CD14-positive monocyte (primary cell): ENCODE results near the gene MARCHF7. TPM values are rescaled to one million over a fixed set of nuclear protein-coding genes. Genes with fewer than 3 reads are reported as not detected.
"Not testable (repeated sequence)": the region's sequence is repeated elsewhere in the genome, so short reads cannot be mapped to it uniquely, and the experiment has no call there.

Experiments
- DNase-seq, 3 donors: peaks; one replicate each; pipeline ENCODE4 v3.0.0-alpha.2; 2011 to 2022
- H2AFZ ChIP-seq: 2 replicates; pipeline ENCODE4 v1.6.0; 2012; ENCODE audit warnings: mild to moderate bottlenecking, low read depth, low read length, inconsistent platforms; ENCODE audit not compliant: insufficient read depth, poor library complexity, severe bottlenecking
- H3K27ac ChIP-seq, 2 donors: 1 replicate in 1 of 2; 2 replicates in 1 of 2; pipeline ENCODE4 v1.5.1; 2012 to 2013; ENCODE audit warnings: low read length in 2 of 2, control low read depth in 1 of 2, inconsistent platforms in 1 of 2, low read depth in 1 of 2, mild to moderate bottlenecking in 1 of 2
- H3K27me3 ChIP-seq, 2 donors: one replicate each; pipeline versions ENCODE4 v1.6.0 to v1.6.1; 2011 to 2013; ENCODE audit warnings: low read length in 2 of 2; ENCODE audit not compliant: control insufficient read depth in 2 of 2, insufficient read depth in 2 of 2
- H3K36me3 ChIP-seq, 2 donors: replicated peaks in 1 of 2; 1 replicate in 1 of 2; 2 replicates in 1 of 2; pipeline versions ENCODE4 v1.5.1 to v1.6.1; 2012 to 2013; ENCODE audit warnings: low read length in 2 of 2, control low read depth in 1 of 2, inconsistent platforms in 1 of 2, mild to moderate bottlenecking in 1 of 2; ENCODE audit not compliant: insufficient read depth in 2 of 2, control insufficient read depth in 1 of 2
- H3K4me1 ChIP-seq, 2 donors: 1 replicate in 1 of 2; 2 replicates in 1 of 2; pipeline versions ENCODE4 v1.5.1 to v1.6.1; 2012 to 2013; ENCODE audit warnings: low read length in 2 of 2, control low read depth in 1 of 2, inconsistent platforms in 1 of 2, mild to moderate bottlenecking in 1 of 2, moderate library complexity in 1 of 2; ENCODE audit not compliant: insufficient read depth in 2 of 2, control insufficient read depth in 1 of 2
- H3K4me2 ChIP-seq: replicated peaks from 2 replicates; pipeline ENCODE3; 2012; ENCODE audit warnings: low read length, moderate library complexity, mild to moderate bottlenecking; ENCODE audit not compliant: poor library complexity, severe bottlenecking; ENCODE audit errors: extremely low read depth
- H3K4me3 ChIP-seq, 3 experiments: fragments of 200-600 bp in 1 of 3; sonication (generic) in 1 of 3; replicated peaks in 1 of 3; 1 replicate in 2 of 3; 2 replicates in 1 of 3; pipeline ENCODE4 v1.5.1; 2011 to 2013; ENCODE audit warnings: low read length in 3 of 3, mild to moderate bottlenecking in 3 of 3, control low read depth in 2 of 3, low read depth in 2 of 3, inconsistent platforms in 1 of 3, moderate library complexity in 1 of 3
- H3K79me2 ChIP-seq: 2 replicates; pipeline ENCODE4 v1.6.0; 2012; ENCODE audit warnings: mild to moderate bottlenecking, control low read depth, inconsistent platforms, low read length, moderate library complexity; ENCODE audit not compliant: insufficient read depth
- H3K9ac ChIP-seq: 2 replicates; pipeline ENCODE4 v1.6.0; 2017; ENCODE audit warnings: low read length, mild to moderate bottlenecking; ENCODE audit not compliant: insufficient read depth, poor library complexity, severe bottlenecking
- H3K9me3 ChIP-seq, 2 donors: replicated peaks in 1 of 2; 1 replicate in 1 of 2; 2 replicates in 1 of 2; pipeline versions ENCODE4 v1.5.1 to v1.6.1; 2012 to 2013; ENCODE audit warnings: low read length in 2 of 2, control low read depth in 1 of 2; ENCODE audit not compliant: control insufficient read depth in 1 of 2, insufficient read depth in 1 of 2
- H4K20me1 ChIP-seq: 2 replicates; pipeline ENCODE4 v1.6.0; 2012; ENCODE audit warnings: mild to moderate bottlenecking, low read length, control low read depth, moderate library complexity; ENCODE audit not compliant: insufficient read depth
- H3K27ac Mint-ChIP-seq, 7 donors: one replicate each; pipeline ENCODE4 v1.8.0; 2020; ENCODE audit warnings: mild to moderate bottlenecking in 7 of 7, mixed read lengths in 7 of 7, moderate library complexity in 6 of 7, inconsistent platforms in 2 of 7
- H3K27me3 Mint-ChIP-seq, 3 donors: one replicate each; pipeline ENCODE4 v1.8.0; 2021 to 2022; ENCODE audit warnings: low read depth in 3 of 3, mild to moderate bottlenecking in 3 of 3, mixed read lengths in 3 of 3, moderate library complexity in 3 of 3, inconsistent platforms in 1 of 3
- H3K36me3 Mint-ChIP-seq, 2 donors: one replicate each; pipeline ENCODE4 v1.8.0; 2020; ENCODE audit warnings: mixed read lengths in 2 of 2, inconsistent platforms in 1 of 2, mild to moderate bottlenecking in 1 of 2
- H3K4me1 Mint-ChIP-seq: one replicate; pipeline ENCODE4 v1.8.0; 2020; ENCODE audit warnings: mild to moderate bottlenecking, mixed read lengths
- H3K4me3 Mint-ChIP-seq, 2 donors: one replicate each; pipeline ENCODE4 v1.8.0; 2020; ENCODE audit warnings: mild to moderate bottlenecking in 2 of 2, mixed read lengths in 2 of 2, moderate library complexity in 1 of 2
- H3K9me3 Mint-ChIP-seq, 7 donors: one replicate each; pipeline ENCODE4 v1.8.0; 2020 to 2022; ENCODE audit warnings: mixed read lengths in 7 of 7, mild to moderate bottlenecking in 6 of 7, moderate library complexity in 6 of 7, inconsistent platforms in 2 of 7
- CTCF ChIP-seq: fragments of 200-600 bp; IDR thresholded peaks from one replicate; pipeline ENCODE4 v1.8.0; 2022; ENCODE audit warnings: antibody characterized with exemption, mild to moderate bottlenecking
- WGBS: methylation state at CpG from one replicate; pipeline ENCODE4 v1.1.5; 2013; ENCODE audit warnings: missing lambda C conversion rate; ENCODE audit not compliant: insufficient coverage; 5-methylcytosine and 5-hydroxymethylcytosine counted together
- intact Hi-C, 2 donors: fragments of 100-400 bp; cut with micrococcal nuclease; formaldehyde crosslinking; loops; one replicate each; pipeline versions ENCODE4 v1.15.0 to v1.15.1; 2023
- polyA plus RNA-seq, 3 donors: library from polyadenylated mRNA; depleted of rRNA in 1 of 3; unstranded in 2 of 3; stranded (reverse) in 1 of 3; fragments of 300-500 nt in 2 of 3; fragments of >200 nt in 1 of 3; fragmentation: Illumina TruSeq in 2 of 3; gene quantifications; 1 replicate in 2 of 3; 2 replicates in 1 of 3; pipeline ENCODE4 v1.2.3, GENCODE V29; 2012 to 2021

The MARCHF7 gene
- polyA plus RNA-seq, 3 donors, result 46.7 to 124 (median 102) TPM

- Histone ChIP-seq H3K4me1 (peaks cover 23 to 44% of the 10 kb centered on the region in 2 donors), H3K36me3 (peaks cover 22 to 47% of the 10 kb centered on the region in 2 donors), H3K9me3 (no peaks in the 10 kb centered on the region), H3K4me2 (peak overlapping the region; percentile 74), H4K20me1 (peaks cover 58% of the 10 kb centered on the region), H3K4me3 (peak overlapping the region in 1 of 3 experiments; percentile 95), H3K79me2 (peaks cover 91% of the 10 kb centered on the region), H3K9ac (no peak overlapping the region), H2AFZ (no peak overlapping the region), H3K27ac (peak overlapping the region in 1 of 2 donors; percentile 94), H3K27me3 (no peaks in the 10 kb centered on the region)
- Mint-ChIP-seq H3K27ac (peak overlapping the region in 5 of 7 donors; percentile 25 to 99 (median 50)), H3K36me3 (peaks cover 32 to 40% of the 10 kb centered on the region in 2 donors), H3K4me1 (peaks cover 50% of the 10 kb centered on the region), H3K4me3 (peak overlapping the region in 1 of 2 donors; percentile 98), H3K27me3 (no peaks in the 10 kb centered on the region), H3K9me3 (peaks cover 0 to 2% (median 0%) of the 10 kb centered on the region in 7 donors)
- 84% methylated on average over 7 of the region's 8 CpGs for WGBS
- no peak for DNase-seq
- intact Hi-C loops, result loop anchor here (10.0 kb wide), 2 partner anchors 80 to 90 kb away; no protein-coding TSS in a partner anchor
- TF ChIP-seq CTCF, result no peak
Observed at GRCh38 chr2:159714247-159714930, 2.1 kb downstream of the MARCHF7 start.

- Histone ChIP-seq H4K20me1 (peaks cover 68% of the 10 kb centered on the region), H3K27me3 (no peaks in the 10 kb centered on the region), H3K9me3 (no peaks in the 10 kb centered on the region), H3K4me1 (peaks cover 23 to 44% of the 10 kb centered on the region in 2 donors), H3K4me3 (no peak overlapping the region), H3K9ac (no peak overlapping the region), H2AFZ (no peak overlapping the region), H3K4me2 (no peak overlapping the region), H3K36me3 (peaks cover 31 to 58% of the 10 kb centered on the region in 2 donors), H3K79me2 (peaks cover 100% of the 10 kb centered on the region), H3K27ac (peak overlapping the region in 1 of 2 donors; percentile 26)
- no peak for TF ChIP-seq CTCF
- Mint-ChIP-seq H3K36me3 (peaks cover 41 to 45% of the 10 kb centered on the region in 2 donors), H3K27me3 (no peaks in the 10 kb centered on the region), H3K27ac (peak overlapping the region in 2 of 7 donors; percentile 15 to 55), H3K9me3 (peaks cover 0 to 2% (median 0%) of the 10 kb centered on the region in 7 donors), H3K4me1 (peaks cover 51% of the 10 kb centered on the region), H3K4me3 (no peak overlapping the region)
- no peak for DNase-seq
- no CpG with 5 or more reads among the region's 4 CpGs for WGBS
- intact Hi-C loops, result loop anchor here (5.0 to 10.0 kb wide), 3 partner anchors 81 to 91 kb away; partner anchors contain the start of gene CD302 (in 1 of the 2)
Observed at GRCh38 chr2:159715451-159715850, 3.1 kb downstream of the MARCHF7 start.

- intact Hi-C loops, result loop anchor here (5.0 to 10.0 kb wide), 3 partner anchors 81 to 92 kb away; partner anchors contain the start of gene CD302 (in 1 of the 2)
- H3K9ac ChIP-seq, H3K27me3 ChIP-seq, H3K27me3 Mint-ChIP-seq, H2AFZ ChIP-seq, DNase-seq, H3K9me3 ChIP-seq, H3K9me3 Mint-ChIP-seq, H3K4me3 ChIP-seq, H3K4me3 Mint-ChIP-seq: not testable (repeated sequence)
- Mint-ChIP-seq H3K27ac (peak overlapping the region in 2 of 7 donors; percentile 69 to 87), H3K4me1 (peaks cover 47% of the 10 kb centered on the region), H3K36me3 (peaks cover 42 to 51% of the 10 kb centered on the region in 2 donors)
- peaks cover 36 to 67% of the 10 kb centered on the region in 2 donors for H3K36me3 ChIP-seq
- H3K4me2 ChIP-seq, result peak overlapping the region; percentile 8
- WGBS, result 94% methylated on average over 2 of the region's 4 CpGs
- peaks cover 78% of the 10 kb centered on the region for H4K20me1 ChIP-seq
- H3K79me2 ChIP-seq, result peaks cover 100% of the 10 kb centered on the region
- H3K4me1 ChIP-seq, result peaks cover 20 to 35% of the 10 kb centered on the region in 2 donors
- peak overlapping the region in 1 of 2 donors; percentile 67 for H3K27ac ChIP-seq
Observed at GRCh38 chr2:159716409-159716808, 4.1 kb downstream of the MARCHF7 start.
